HG02759 (cell line): ENCODE results near the gene AHDC1.

ENCODE experiments used
- ATAC-seq: cut with Tn5 transposase; IDR thresholded peaks from one replicate; pipeline ENCODE4 v1.9.1; 2021; ENCODE audit warnings: mild to moderate bottlenecking, moderate library complexity; ENCODE audit not compliant: unreplicated experiment

AHDC1 gene

DNA sequence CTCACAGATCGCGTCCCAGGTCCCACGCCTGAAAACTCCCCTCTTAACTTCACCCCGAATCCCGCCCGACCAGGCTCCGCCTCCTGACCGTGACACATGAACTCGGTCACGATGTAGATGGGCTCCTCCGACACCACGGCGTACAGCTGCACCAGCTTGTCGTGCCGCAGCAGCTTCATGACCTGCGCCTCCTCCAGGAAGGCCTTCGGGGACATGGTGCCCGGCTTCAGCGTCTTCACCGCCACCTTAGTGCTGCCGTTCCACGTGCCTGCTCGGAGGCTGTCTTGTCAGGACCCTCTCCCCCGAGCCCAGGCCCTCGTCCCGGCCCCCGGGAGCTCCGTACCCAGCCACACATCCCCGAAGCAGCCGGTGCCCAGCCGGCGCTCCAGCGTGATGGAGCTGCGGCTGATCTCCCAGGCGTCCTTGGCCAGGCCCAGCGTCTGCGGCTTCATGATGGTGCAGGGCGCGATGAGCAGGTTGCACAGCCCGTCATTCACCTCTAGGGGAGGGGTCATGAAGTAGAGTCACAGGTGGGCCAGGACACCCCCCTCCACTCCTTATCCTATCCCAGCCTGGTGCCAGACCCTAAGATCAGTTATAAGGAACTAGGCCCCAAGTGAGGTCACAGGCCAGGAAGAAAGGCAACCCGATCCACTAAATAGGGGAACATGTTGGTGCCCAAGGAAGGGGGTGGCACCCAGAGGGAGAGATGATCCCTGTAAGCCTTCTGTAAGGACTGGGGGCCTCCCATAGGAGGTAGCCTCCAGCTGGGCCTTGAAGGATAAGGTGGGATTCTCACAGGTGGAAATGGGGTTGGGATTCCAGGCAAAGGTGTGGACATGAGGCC lies 11.6 kb upstream of the AHDC1 start:
- ATAC-seq = no peak

DNA sequence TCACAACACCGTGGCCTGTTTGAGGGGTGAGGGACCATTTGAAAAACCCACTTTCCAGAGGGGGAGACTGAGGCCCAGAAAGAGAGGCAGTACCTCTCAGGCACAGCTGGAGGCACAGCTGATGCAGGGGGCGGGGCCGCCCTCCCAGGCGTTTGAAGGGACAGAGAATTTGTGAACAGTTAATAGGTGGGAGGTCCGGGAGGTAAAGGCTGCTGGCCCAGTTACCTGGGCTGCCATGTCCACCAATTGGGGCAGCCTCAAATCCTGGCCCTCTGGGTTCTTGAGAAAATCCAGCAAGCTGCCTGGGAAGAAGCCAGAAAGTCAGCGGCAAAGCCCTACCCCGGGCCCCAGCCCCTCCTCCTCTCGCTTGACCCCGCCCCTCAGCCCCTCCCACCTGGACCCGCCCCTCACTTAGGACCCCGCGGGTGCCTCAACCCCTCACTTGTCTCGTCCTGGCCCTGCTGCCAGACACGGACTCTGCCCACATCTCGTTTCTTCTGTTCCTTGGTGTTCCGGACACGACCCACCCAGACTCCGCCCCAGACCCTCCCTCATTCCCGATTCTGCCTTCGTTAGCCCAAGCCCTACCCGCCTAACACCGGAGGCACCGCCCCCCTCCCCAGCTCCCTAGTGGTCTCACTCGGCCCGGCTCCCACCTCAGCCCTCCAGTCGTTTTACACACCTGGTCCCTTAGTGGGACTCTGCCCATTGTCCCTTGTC lies 10.8 kb upstream of the AHDC1 start:
- ATAC-seq = no peak

DNA sequence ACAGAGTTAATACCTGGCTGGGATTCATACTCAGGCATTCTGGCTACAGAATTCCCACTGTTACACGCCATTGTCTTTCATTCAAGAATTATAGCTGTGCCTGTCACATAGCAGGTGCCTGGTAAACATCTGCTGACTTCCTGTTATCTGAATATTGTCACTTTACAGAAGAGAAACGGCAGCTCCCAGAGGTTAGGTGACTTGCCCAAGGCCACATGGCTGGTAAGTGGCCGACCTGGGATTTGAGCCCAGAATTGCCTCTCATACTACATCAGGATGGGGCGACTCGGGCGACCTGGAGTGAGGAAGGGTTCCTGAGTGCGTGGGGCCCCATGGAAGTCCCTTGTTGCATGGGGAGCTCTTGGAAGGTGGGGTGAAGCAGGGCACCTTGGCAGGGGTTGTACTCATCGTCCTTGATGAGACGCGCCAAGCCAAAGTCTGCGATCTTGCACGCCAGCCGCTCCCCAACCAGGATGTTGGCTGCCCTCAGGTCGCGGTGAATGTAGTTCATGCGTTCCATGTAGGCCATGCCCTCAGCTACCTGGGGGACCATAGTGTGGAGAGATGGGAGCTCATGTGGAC lies 10.2 kb upstream of the AHDC1 start:
- ATAC-seq = no peak

DNA sequence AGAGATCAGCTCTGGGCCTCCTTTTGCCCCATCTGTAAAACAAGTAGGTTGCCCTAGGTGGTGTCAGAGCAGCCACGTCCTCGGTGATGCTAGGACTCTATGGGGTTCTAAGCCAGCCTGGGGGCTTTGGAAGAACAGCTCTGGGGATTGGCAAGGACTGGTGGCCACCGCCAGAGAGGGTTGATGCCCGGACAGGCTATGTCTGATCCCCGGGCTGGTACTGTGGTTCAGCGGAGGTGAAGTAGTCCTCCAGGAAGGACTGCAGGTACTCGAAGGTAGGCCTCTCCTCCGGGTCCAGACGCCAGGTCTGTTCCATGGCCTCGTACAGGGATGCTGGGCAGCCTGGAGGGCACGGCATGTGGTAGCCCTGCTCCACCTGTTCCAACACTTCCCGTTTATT lies 8.8 kb upstream of the AHDC1 start:
- ATAC-seq = no peak

DNA sequence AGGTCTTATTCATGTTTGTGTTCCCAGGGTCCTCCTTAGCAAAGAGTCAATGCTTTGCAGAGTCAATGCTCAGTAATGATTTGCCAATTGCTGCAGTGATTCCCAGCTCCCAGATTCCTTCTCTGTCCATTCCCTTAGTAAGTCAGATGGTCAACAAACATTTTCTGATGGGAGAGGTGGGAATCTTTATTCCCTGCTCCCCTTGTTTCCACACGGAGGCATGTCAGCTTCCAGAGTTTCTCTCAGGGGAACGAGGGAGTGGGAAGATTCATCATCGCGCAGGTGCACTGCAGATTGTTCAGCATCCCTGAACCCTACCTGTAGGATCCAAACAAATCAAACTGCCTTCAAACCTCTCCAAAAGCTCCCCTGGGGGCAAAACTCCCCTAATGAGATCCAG lies 7.5 kb upstream of the AHDC1 start:
- no peak for ATAC-seq

DNA sequence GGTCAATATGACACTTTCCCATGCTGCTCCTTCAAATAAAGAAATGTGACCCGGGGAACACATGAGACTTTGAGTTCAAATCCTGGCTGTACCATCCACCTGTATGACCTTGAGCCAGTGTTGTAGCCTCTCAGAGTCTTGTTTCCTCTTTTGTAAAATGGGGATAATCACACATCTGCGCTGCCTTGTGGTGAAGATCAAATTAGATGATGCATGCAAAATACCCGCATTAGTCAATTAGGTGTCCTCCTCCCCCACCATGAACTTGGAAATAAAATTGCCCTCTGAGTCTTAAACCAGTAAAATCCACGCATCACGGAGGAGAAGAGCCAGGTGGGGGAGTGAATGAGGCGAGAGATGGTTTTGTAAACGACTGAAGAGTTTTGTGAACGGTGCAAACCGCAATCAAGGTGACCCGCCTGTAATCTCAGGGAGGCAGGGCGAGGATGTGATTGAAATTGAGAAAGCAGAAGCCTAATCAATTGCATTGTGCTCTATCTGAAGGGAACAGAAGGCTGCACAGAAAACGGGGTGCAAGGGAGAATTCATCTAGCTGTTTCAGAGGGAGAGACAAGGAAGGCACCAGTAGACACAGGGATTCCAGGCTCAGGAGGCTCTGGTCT lies 5.8 kb upstream of the AHDC1 start:
- no peak for ATAC-seq

DNA sequence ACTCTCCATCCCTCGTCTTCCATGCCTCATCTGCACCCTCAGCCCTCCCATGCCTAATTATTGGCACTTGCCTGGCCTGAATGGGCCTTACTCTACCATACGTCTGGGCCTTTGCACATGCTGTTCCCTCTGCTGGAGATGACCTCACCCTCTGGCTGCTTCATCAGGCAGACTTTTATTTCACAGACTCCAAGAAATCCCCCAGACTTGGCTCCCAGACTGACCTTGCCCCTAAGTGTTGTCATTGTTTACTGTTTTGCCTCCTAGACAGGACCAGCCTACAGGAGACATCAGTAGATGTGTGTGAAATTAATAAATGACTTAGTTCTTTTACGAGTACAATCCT lies 5.2 kb upstream of the AHDC1 start:
- no peak for ATAC-seq

DNA sequence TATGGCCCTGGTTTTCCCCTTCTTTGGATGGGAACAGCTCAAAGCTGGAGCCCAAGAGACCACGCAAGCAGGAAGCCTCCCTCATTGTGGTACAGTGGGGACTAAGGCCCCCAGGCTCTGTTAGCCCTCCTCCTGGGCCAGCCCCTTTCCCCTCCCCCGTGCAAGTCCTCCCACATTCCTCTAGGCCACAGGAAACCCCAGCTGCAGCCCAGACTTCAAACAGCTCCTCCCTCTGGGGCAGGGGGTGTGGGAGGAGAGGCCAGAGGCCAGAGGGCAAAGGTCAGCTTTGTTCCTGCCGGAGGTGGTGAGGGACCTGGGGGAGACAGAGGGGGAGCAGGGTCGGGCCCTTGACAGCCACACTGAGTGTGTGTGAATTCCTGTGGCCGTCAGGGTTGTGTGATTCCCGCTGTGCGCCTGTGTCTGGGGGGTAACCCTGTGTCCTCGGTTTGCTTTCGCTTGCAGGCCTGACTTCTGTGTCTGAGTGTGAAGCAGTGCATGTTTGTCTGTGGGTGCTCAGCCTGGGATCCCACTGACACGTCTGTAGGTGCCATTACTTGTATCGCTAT lies 3.4 kb upstream of the AHDC1 start:
- ATAC-seq = no peak

DNA sequence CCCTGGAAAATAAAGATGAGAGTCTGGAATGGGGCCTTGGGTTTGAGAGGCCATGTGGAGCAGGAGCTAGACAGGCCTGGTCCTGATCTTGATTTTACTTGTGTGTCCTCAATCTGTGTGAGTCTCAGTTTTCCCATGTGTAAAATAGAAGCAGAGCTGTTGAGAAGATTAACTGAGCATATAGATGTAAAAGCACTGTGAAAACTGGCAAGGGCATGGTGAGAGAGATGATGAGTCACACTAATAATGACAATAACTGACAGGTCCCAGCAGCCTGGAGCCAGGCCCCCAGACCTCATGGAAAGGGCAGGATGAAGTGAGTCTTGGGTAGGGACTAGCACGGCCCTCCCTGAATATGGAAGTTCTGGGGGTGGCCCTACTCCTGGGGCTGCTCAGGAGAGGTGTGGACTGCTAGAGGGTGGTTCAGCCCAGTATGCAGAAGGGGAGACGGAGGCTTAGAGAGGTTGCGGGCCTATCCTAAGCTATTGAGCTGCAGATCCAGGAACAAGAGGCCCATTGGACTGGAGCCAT lies 2.8 kb upstream of the AHDC1 start:
- no peak for ATAC-seq

DNA sequence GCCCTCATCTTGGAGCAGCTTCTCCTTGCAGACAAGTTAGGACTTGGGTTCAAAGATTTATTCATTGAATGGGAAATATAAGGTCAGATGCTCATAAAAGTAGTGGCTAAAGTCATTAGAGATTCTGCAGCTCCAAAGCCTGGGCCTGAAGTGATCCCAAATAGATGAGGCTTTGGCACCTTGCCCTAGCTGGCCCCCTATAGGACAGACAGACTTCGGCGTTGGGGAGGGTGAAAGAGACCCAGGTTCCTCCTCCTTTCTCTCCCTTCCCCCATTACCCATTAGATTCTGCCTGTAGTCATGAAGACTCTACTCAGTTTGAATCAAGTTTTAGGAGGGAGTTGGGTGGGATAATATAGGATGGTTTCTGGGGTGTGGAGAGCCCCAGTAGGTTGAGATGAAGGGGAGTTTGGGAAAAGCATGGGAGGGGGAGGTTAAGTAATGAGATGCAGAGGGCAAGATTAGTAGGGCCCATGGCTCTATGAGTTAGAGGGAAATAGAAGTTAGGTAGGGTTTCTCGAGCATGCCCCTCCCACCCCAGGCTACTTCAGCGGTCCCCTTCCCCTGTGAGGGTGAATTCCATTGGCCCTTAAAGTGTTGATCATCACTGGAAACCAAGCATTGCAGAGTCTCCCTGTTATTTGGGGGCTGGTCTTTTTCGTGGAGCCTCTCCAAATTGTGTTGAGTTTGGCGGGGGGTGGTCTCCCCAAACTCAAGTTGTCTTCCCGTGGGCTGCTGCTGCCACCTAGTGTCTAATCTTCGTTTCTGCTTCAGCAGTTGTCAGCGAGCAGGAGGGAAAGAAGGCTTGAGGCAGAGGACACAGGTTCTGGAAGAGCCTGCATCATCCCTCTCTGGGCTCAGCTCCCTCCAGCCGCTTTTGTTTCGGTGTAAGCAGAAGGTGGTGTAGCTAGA lies 2.1 kb upstream of the AHDC1 start:
- ATAC-seq = no peak

DNA sequence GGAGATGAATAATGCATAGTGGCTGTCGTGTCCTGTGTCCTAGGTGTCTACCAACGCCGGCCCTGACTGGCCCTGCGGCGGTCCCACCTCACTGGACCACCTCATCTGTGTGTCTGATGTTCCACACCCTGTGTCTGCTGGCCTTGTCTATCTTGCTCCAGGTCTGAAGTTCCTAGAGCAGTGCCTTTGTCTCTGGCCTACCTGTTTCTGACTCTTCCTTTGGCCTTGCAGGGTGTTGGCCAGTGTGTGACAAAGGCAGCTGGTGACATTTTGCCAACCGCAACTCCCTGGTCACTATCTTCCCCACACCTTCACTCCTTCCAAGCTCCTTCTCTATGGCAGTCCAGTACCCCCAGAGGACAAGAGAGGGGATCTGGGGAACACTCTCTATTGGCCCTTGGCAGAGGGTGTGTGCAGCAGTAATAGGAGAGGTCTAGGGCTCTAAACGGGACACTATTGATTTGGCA lies 1.4 kb upstream of the AHDC1 start:
- ATAC-seq = no peak

DNA sequence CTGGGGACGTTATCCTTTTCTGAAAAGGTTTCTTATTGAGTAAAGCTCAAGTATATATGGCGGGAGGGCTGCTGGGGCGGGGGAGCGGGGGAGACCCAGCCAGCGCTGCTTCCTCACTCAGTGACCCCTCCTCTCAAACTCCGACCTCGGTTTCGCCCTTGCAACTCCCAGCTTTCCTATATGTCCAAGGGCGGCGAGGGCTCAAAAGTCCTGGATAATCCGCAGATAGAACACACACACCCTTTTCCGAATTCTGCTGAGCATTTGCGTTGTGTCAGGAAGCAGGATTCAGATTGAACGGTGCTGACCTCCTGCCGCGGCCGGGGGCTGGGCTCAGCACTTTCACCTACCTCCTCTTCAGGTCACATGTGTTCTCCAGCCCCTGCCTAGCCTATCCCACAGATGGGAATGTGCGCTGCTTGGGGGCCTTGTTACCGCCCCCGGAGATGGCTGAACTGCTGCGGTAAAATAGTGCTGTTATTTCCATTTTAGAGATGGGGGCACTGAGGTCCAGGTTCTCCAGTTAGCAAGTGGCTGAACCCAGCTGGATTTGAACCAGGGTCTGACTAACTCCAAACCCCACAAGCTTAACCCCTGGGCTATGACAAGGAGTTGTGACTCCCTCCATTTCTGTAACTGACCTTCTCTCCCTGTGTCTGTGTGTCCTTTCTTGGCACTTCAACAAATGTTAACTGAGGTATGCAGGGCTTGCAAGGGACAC lies 795 bp upstream of the AHDC1 start:
- no peak for ATAC-seq

DNA sequence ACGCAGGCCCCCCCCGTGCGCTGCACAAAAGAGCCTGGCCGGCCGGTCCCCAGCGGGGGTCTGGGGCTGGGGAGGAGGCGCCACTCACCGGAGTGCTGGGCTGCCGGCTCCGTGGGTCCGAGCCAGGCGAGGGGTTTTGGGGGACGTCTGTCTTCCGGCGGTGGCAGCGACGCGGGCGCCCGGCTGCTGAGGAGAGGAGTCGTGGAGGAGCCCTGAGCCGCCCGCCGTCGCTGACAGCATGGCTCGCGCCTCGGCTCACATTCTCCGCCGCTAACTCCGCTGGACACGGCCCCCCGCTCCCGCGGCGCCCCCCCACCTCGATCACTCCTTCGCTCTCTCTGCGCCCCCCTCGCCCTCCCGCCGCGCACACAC lies 649 bp downstream of the AHDC1 start:
- ATAC-seq = no peak

DNA sequence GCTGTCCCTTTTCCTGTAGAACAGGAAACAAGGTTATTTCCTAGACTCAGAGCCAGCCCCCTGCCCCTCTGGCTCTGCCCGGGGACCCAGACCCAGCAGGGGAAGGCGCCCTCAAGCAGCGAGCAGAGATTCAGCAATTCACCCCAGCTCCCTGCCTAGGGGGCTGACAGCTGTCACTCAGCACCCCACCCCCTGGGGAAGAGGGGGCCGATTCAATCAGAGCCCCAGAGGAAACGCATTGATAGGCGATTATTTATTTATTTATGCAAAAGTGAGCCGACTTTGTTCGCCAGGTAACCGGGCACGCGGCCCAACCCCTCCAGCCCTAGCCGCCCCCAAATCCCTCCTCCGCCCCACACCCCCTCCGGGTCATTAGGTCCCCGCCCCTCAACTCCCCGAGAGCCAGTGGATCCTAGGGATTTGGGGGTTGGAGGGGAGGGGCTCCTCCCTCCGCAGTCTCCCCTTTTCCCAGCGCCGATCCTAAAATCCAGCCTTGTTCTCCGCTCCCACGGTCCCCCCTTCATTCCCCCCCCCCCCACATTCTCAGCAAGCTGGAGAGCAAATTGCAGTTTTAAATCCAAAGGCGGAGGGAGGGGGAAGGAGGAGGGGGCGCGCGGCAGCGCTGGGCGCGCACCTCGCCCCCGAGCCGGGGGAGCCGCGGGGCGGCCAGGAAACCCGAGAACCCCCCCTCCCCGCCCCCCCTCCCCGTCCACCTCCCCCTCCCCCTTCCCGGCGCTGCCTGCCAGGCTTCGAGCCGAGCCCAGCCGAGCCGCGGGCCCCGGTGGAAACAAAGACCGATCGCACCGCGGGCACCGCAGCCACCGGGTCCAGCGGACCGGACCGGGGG lies 1.3 kb downstream of the AHDC1 start:
- ATAC-seq = no peak

DNA sequence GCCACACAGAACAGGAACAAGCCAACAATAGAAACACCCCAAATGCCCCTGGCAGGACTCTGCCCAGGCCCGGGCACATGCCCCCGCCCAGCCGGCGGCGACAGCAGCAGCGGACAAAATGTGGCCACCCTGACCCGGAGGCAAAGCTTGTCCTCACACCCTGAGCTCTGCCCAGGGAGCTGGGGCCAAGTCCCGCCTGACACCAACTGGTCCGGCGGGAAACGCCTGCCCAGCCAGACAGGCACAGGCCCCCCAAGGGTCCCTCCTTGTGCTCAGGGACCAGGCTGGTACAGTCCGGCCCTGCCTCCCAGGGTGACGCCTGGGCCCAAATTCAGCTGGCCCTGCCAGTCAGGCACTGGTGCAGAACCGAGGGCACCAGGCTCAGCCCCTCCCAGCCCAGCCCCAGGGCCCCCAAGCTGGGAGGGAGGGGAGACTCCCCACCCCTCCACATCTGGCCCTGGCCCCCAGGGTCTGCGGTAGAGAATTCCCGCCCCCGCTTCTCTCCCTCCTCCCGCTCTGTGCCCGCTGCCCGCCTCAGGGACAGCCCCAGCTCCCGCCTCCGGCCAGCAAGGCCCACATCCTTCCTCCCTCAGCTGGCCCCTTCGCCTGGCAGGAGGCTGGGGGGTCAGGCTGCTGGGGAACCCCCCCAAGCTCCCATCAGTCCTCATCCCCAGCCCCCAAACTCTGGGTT lies 2.0 kb downstream of the AHDC1 start:
- ATAC-seq = no peak

DNA sequence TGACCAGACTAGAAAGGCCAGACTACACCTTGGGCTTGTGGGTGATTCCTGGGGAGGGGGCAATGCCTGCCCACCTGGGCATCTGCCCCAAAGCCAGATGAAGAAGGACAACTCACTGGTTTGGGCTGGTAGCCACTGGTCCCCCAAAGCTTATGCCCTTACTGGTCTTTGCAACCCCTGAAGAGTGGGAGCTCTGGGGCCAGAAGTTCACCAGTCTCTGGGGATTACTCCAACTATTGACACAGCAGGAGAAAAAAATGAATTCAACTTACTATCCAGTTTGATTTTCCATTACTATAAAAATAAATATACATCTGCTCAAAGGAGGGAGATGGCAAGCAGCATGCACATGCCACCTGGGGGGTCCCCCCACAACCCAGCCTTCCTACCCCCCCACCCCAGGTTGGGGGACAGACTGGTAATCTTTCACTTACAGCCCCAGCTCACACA lies 2.6 kb downstream of the AHDC1 start:
- no peak for ATAC-seq

DNA sequence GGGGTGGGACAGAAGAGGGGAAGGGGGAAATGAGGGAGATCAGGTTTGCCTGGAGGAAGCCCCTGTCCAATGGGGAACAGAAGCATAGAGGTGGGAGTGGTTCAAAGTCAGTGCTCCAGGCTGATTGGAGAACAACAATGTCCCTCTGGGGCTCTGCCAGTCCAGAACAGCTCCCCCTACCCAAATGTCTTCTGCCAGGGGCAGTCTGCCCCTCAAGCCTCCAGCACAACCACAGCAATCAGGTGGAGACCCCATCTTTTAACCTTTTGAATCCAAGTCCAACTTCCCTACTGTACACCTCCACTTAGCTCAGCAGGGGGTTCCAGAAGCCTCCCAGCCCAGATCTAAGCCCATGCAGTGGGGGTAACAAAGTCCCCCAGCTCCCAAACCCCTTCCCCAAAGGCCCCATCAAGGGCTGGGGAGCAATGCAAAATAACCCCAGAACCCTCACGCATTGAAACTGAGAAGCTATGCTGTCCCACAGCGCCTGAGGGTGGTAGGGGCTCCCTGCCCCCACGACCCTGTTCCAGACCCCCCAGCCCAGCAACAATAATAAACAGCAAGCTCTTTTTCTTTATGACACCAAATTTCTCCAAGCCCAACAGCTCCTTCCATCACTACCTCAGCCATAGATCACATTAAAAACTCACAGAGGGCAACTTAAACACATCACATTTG lies 3.3 kb downstream of the AHDC1 start:
- ATAC-seq = no peak
